HepG2 (cell line): ENCODE results near the gene PSMB9. TPM values are rescaled to one million over a fixed set of nuclear protein-coding genes. Genes with fewer than 3 reads are reported as not detected.

Experiments used
- ATAC-seq: fragments of 200-7000 bp; cut with Tn5 transposase; 3 replicates; pipeline ENCODE4 v1.9.1; 2020; ENCODE audit warnings: mild to moderate bottlenecking, moderate library complexity
- BruUV-seq: library from RNA; stranded (reverse); fragments of 400-500 nt; replicated peaks from 2 replicates; lab custom pipeline; 2021; lab: Mats Ljungman, UMichigan
- CTCF ChIA-PET: fragments of 300-600 bp; formaldehyde crosslinking; extraction: SDS; loops from one replicate; lab custom pipeline; 2021; ENCODE audit warnings: low total read pairs, inconsistent platforms, low intra/inter-chr PET ratio; lab: Yijun Ruan, JAX
- POLR2A ChIA-PET: fragments of 350-600 bp; sonication (Branson Sonifier 250); formaldehyde crosslinking; loops from one replicate; lab custom pipeline; 2020; ENCODE audit warnings: antibody characterized with exemption, inconsistent platforms; lab: Yijun Ruan, JAX
- DNase-seq: peaks from one replicate; pipeline ENCODE4 v3.0.0-alpha.2; 2015; ENCODE audit warnings: low spot score
- FAIRE-seq: peaks from 3 replicates; lab custom pipeline; 2011; peaks lifted over from hg19 to GRCh38; lab: Jason Lieb, UNC
- H2AFZ ChIP-seq: one replicate; pipeline ENCODE4 v1.6.1; 2011; ENCODE audit warnings: low read length, inconsistent platforms
- H3K27ac ChIP-seq: fragments of 300-600 bp; 3 replicates; pipeline ENCODE4 v1.8.0; 2011; ENCODE audit warnings: mixed run types, mild to moderate bottlenecking, mixed read lengths, low read length, inconsistent platforms; ENCODE audit not compliant: insufficient read depth; ENCODE audit errors: extremely low read length
- H3K27me3 ChIP-seq, 2 experiments: fragments of 200-600 bp in 1 of 2; 2 replicates in 1 of 2; 3 replicates in 1 of 2; pipeline versions ENCODE4 v1.6.0 to v1.8.0; 2011; ENCODE audit warnings: low read length in 2 of 2, mild to moderate bottlenecking in 2 of 2, moderate library complexity in 2 of 2, inconsistent platforms in 1 of 2; ENCODE audit not compliant: insufficient read depth in 2 of 2, control insufficient read depth in 1 of 2
- H3K36me3 ChIP-seq, 2 experiments: fragments of 200-600 bp in 1 of 2; replicated peaks in 1 of 2; 2 replicates in 1 of 2; 3 replicates in 1 of 2; pipeline versions ENCODE4 v1.5.1 to v1.8.0; 2011; ENCODE audit warnings: low read length in 2 of 2, inconsistent platforms in 1 of 2; ENCODE audit not compliant: insufficient read depth in 2 of 2, control insufficient read depth in 1 of 2
- H3K4me1 ChIP-seq: 2 replicates; pipeline ENCODE4 v1.5.1; 2012; ENCODE audit warnings: low read length, inconsistent platforms; ENCODE audit not compliant: insufficient read depth
- H3K4me2 ChIP-seq: 2 replicates; pipeline ENCODE4 v1.6.0; 2011; ENCODE audit warnings: low read depth, low read length, inconsistent platforms
- H3K4me3 ChIP-seq, 3 experiments: fragments of 200-600 bp in 1 of 3; sonication (generic), shearing (Covaris generic) in 1 of 3; replicated peaks in 1 of 3; 2 replicates each; pipeline ENCODE4 v1.5.1; 2011 to 2016; ENCODE audit warnings: low read length in 3 of 3, inconsistent platforms in 2 of 3, low read depth in 2 of 3, mild to moderate bottlenecking in 2 of 3, control low read depth in 1 of 3, mixed read lengths in 1 of 3; ENCODE audit not compliant: insufficient read depth in 1 of 3
- H3K79me2 ChIP-seq: one replicate; pipeline ENCODE4 v1.6.1; 2011; ENCODE audit warnings: low read length, inconsistent platforms; ENCODE audit not compliant: insufficient read depth
- H3K9ac ChIP-seq: 2 replicates; pipeline ENCODE4 v1.6.0; 2011; ENCODE audit warnings: mild to moderate bottlenecking, low read depth, low read length, inconsistent platforms; ENCODE audit not compliant: insufficient read depth
- H3K9me3 ChIP-seq: 2 replicates; pipeline ENCODE4 v1.5.1; 2012; ENCODE audit warnings: mild to moderate bottlenecking, low read length
- H4K20me1 ChIP-seq: 2 replicates; pipeline ENCODE4 v1.6.0; 2011; ENCODE audit warnings: inconsistent platforms, mild to moderate bottlenecking, low read length, moderate library complexity; ENCODE audit not compliant: insufficient read depth
- DDIT3 ChIP-seq: sonication (generic); formaldehyde crosslinking; IDR thresholded peaks from 2 replicates; pipeline ENCODE4 v1.4.0; 2020; ENCODE audit warnings: mild to moderate bottlenecking, missing genetic modification reagents
- KLF12 ChIP-seq: sonication (generic); formaldehyde crosslinking; IDR thresholded peaks from 2 replicates; pipeline ENCODE4 v1.4.0; 2020; ENCODE audit warnings: missing genetic modification reagents, borderline replicate concordance
- MBNL3 ChIP-seq: fragments of 250-450 bp; sonication (Bioruptor Pico); conservative IDR thresholded peaks from 2 replicates; pipeline ENCODE4 v1.8.0; 2022; ENCODE audit warnings: mild to moderate bottlenecking, inconsistent platforms
- MTF2 ChIP-seq: sonication (generic); formaldehyde crosslinking; IDR thresholded peaks from 2 replicates; pipeline ENCODE4 v1.5.0; 2020; ENCODE audit warnings: missing genetic modification reagents, borderline replicate concordance
- SRSF9 ChIP-seq: fragments of 200-400 bp; formaldehyde crosslinking; IDR thresholded peaks from 2 replicates; pipeline ENCODE4 v1.6.1; 2018; ENCODE audit warnings: borderline replicate concordance, mild to moderate bottlenecking, low read depth, low read length; ENCODE audit not compliant: insufficient read depth, poor library complexity, severe bottlenecking
- TBX3 ChIP-seq: fragments of 450-650 bp; IDR thresholded peaks from 2 replicates; pipeline ENCODE4 v1.6.1; 2017; ENCODE audit warnings: antibody characterized with exemption, mild to moderate bottlenecking, inconsistent platforms, borderline replicate concordance
- TCF7 ChIP-seq: sonication (generic); IDR thresholded peaks from 2 replicates; pipeline ENCODE4 v1.6.1; 2016; ENCODE audit warnings: antibody characterized with exemption, low read depth
- ZNF180 ChIP-seq: sonication (generic); formaldehyde crosslinking; IDR thresholded peaks from 2 replicates; pipeline ENCODE4 v1.4.0; 2020; ENCODE audit warnings: low read depth, missing genetic modification reagents, borderline replicate concordance
- ZNF574 ChIP-seq: sonication (generic); formaldehyde crosslinking; IDR thresholded peaks from 2 replicates; pipeline ENCODE4 v1.4.0; 2020; ENCODE audit warnings: missing genetic modification reagents
- ZSCAN12 ChIP-seq: sonication (generic); formaldehyde crosslinking; IDR thresholded peaks from 2 replicates; pipeline ENCODE4 v1.9.0; 2021; ENCODE audit warnings: mild to moderate bottlenecking, missing genetic modification reagents
- WGBS: methylation state at CpG from one replicate; pipeline ENCODE4 v1.1.6; 2017; ENCODE audit warnings: low lambda C conversion rate; 5-methylcytosine and 5-hydroxymethylcytosine counted together
- in situ Hi-C: cut with HindIII; loops from 2 replicates; pipeline ENCODE4 v1.10.0; 2017; ENCODE audit warnings: low pct_unique_long_range_greater_than_20kb; ENCODE audit not compliant: extremely low pct_ligation_motif_present
- intact Hi-C: fragments of 100-400 bp; cut with micrococcal nuclease; formaldehyde crosslinking; loops from one replicate; pipeline ENCODE4 v1.10.0; 2022; ENCODE audit not compliant: unreplicated experiment
- polyA plus RNA-seq, 8 experiments: library from polyadenylated mRNA; depleted of rRNA in 3 of 8; stranded (reverse) in 7 of 8; unstranded in 1 of 8; fragments of >200 nt; fragmentation: Illumina TruSeq in 4 of 8; extraction: Trizol in 4 of 8; gene quantifications; 2 replicates each; pipeline versions ENCODE4 v1.2.1 to v1.2.3, GENCODE V29; 2011 to 2016; ENCODE audit warnings: low read depth in 4 of 8, missing spikeins in 1 of 8, mixed read lengths in 1 of 8; ENCODE audit not compliant: insufficient read depth in 1 of 8
- total RNA-seq, 5 experiments: library from RNA; depleted of rRNA; stranded (reverse); fragments of >200 nt; fragmentation: Illumina TruSeq; extraction: Trizol; gene quantifications; 2 replicates each; pipeline ENCODE4 v1.2.3, GENCODE V29; 2016; ENCODE audit warnings: low read depth in 1 of 5

The PSMB9 gene
- total and polyA plus RNA-seq, 2 of the 13 experiments (the other 11 are each of a cell fraction or from before 2014, with no cell fraction given), result 15.6 to 16.0 TPM

- Histone ChIP-seq H4K20me1 (no peaks in the 10 kb centered on the region), H3K36me3 (no peaks in the 10 kb centered on the region), H3K4me1 (no peaks in the 10 kb centered on the region), H3K9ac (no peak overlapping the region), H3K27me3 (no peaks in the 10 kb centered on the region), H3K79me2 (no peaks in the 10 kb centered on the region), H3K4me2 (no peak overlapping the region), H2AFZ (no peak overlapping the region), H3K27ac (no peak overlapping the region), H3K4me3 (no peak overlapping the region), H3K9me3 (no peaks in the 10 kb centered on the region)
- POLR2A ChIA-PET, result interaction anchor here (0.9 to 2.3 kb wide), 3 partner anchors 9 to 67 kb away, joined by 3 to 13 read pairs (median 8); no protein-coding TSS in a partner anchor
- TF ChIP-seq KLF12, result no peak
- no peak for TF ChIP-seq TBX3
- TF ChIP-seq TCF7, result no peak
- TF ChIP-seq SRSF9, result no peak
- no peak for TF ChIP-seq DDIT3 (CRISPR knock-in tag)
- no peak for TF ChIP-seq ZNF180 (CRISPR knock-in tag)
- TF ChIP-seq MTF2 (CRISPR knock-in tag), result no peak
- TF ChIP-seq ZNF574 (CRISPR knock-in tag), result no peak
- no peak for TF ChIP-seq ZSCAN12 (CRISPR knock-in tag)
- TF ChIP-seq MBNL3 (CRISPR knock-in tag), result no peak
- intact Hi-C loops (no loop called here), in situ Hi-C loops (no loop called here)
- FAIRE-seq, result no peak
- WGBS, result 44% methylated on average over 2 of the region's 2 CpGs
- no peak for DNase-seq
- BruUV-seq, result no TSS peak
- CTCF ChIA-PET, result no interaction called here
- no peak for ATAC-seq
These were observed 51.1 kb downstream of the PSMB9 start for GRCh38 chr6:32905078-32905477.
